Adipose tissue (tissue), 3 donors: ENCODE data around the gene THOC3. TPM values are rescaled to one million over a fixed set of nuclear protein-coding genes. Genes with fewer than 3 reads are reported as not detected.
"Not testable (repeated sequence)": the region's sequence is repeated elsewhere in the genome, so short reads cannot be mapped to it uniquely, and the experiment has no call there.

Source experiments
- H3K27ac ChIP-seq: one replicate; pipeline ENCODE4 v1.5.1; 2013; ENCODE audit warnings: low read depth, low read length
- WGBS, 3 donors: extraction: QIAGEN DNeasy Blood & Tissue Kit; methylation state at CpG; one replicate each; pipeline ENCODE4 v1.1.7; 2013; 5-methylcytosine and 5-hydroxymethylcytosine counted together
- polyA plus RNA-seq, 3 donors: library from polyadenylated mRNA; stranded (reverse); fragments of 200-250 nt; gene quantifications; one replicate each; pipeline ENCODE4 v1.2.3, GENCODE V29; 2013
- donor health status: healthy with polysubstance abuse.
- donor health status: Bipolar disorder and iron deficiency.
- donor health status: healthy.

The THOC3 gene
- polyA plus RNA-seq: 10 to 100 TPM; 14.4 to 18.0 (median 17.0) TPM

- H3K27ac ChIP-seq: not testable (repeated sequence)
- 1% methylated on average over 31 to 53 of the region's 67 CpGs for WGBS, 3 donors
These were observed at the start of gene THOC3 for GRCh38 chr5:175967471-175968372. THOC3 (minus strand) TSS chr5:175968315; CDS start chr5:175968208, 107 bp downstream.

GRCh38 chr5:176017324-176017723 is 49.2 kb upstream of the THOC3 start:
- no CpG with 5 or more reads among the region's 4 CpGs for WGBS, 3 donors
- H3K27ac ChIP-seq: not testable (repeated sequence)

GRCh38 chr5:176014360-176014759 is 46.2 kb upstream of the THOC3 start:
- WGBS, 3 donors: 55 to 86% (median 86%) methylated on average over 4 to 6 of the region's 6 CpGs
- not testable (repeated sequence) for H3K27ac ChIP-seq

DNA sequence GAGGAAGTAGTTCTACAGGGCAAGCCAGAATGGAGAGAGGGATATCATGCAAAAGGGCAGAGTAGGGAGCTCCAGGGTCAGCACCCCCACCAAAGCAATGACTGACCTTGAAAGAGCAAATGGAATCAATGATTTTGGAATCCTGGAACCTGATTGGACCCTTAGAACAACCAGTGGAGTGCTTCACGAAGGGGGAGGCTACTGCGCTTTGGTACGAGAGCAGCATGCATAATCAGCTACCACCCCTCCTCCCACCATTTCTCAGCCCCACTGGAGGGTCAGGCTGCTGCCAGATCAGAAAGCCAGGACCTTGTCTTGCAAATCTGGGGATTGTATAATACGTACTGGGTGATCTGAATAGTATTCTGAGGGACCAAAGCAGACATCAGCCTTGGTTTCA is 43.0 kb upstream of the THOC3 start:
- WGBS, 3 donors: 66 to 84% (median 75%) methylated on average over 3 to 4 of the region's 4 CpGs

DNA sequence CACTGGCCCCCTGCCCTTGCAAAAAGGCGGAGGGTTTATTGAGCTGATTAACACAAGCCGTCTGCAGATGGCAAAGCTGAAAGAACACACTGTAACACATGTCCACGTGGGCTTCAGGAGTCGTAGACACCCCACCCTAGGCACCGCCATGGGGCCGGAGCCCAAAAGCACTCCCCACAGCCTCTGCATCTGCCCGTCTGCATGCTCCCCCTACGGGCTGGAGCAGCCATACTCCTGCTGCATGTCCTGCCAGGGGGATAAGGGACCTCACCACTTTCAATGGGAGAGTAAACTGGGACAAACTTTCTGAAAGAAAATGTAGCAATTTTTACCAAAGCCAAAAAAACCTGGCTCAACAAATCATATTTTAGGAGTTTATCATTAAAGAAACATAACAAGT is 42.1 kb upstream of the THOC3 start:
- not testable (repeated sequence) for H3K27ac ChIP-seq
- 73 to 84% (median 78%) methylated on average over 5 to 7 of the region's 8 CpGs for WGBS, 3 donors

More for the DNA sequence above, 43.0 kb upstream of the THOC3 start:
- H3K27ac ChIP-seq: not testable (repeated sequence)

DNA sequence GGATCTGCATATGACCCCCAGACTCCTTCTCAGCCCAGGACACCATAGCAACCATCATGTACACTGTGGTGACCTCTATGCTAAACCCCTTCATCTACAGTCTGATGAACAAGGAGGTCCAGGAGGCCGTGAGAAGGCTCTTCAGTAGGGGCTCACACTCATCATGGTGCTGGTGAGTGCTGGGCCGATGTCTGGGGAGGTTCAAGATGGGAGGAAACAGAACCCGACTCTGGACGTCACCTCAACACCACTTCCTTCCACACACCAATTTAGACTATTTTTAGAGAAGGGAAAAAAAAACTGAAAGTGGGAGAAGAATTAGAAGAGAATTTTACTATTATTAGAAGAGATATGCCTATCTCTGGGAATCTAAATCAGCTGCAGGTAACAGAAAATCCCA is 39.1 kb upstream of the THOC3 start:
- 20 to 45% methylated on average over 2 to 3 of the region's 4 CpGs; no CpG with 5 or more reads in 1 of the 3 donors for WGBS, 3 donors
- H3K27ac ChIP-seq: not testable (repeated sequence)

DNA sequence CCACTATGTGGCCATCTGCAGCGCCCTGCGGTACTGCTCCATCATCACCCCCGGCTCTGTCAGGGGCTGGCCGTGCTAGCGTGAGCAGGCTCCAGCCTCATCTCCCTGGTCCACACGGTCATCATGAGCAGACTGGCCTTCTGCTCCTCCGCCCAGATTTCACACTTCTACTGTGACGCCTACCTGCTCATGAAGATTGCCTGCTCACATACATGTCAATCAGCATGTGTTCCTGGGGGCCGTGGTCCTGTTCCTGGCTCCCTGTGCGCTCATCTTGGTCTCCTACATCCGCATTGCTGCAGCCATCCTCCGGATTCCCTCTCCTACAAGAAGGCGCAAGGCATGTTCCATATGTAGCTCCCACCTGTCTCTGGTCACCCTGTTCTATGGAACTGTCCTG is 38.7 kb upstream of the THOC3 start:
- not testable (repeated sequence) for H3K27ac ChIP-seq
- WGBS, 3 donors: 87 to 96% (median 88%) methylated on average over 8 to 12 of the region's 13 CpGs

DNA sequence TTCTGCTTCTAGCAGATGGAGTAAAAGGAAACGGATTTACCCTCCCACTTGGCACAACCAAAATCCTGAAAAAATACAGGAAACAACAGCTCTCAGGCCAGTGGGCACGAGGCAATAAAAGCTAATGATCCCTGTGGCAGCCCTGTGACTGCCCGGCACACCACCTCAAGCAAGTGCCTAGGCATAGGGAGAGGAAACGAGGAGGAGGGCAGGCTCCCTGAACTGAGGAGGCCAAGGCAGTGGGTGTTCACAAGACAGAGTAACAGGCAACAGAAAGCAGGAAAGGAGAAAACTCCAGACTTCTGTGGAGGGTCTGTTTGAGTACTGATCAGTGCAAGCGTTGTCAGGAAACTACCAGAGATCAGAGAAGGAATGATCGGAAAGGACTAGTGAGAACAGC is 29.9 kb upstream of the THOC3 start:
- H3K27ac ChIP-seq: not testable (repeated sequence)
- WGBS, 3 donors: 37 to 56% (median 45%) methylated on average over 3 of the region's 6 CpGs

GRCh38 chr5:175997495-175997894 is 29.4 kb upstream of the THOC3 start:
- not testable (repeated sequence) for H3K27ac ChIP-seq
- WGBS, 3 donors: 100% methylated on average over 1 of the region's 4 CpGs; no CpG with 5 or more reads in 1 of the 3 donors

- 75% methylated on average over 1 of the region's 6 CpGs; no CpG with 5 or more reads in 2 of the 3 donors for WGBS, 3 donors
- H3K27ac ChIP-seq: not testable (repeated sequence)
These were observed 28.7 kb upstream of the THOC3 start for GRCh38 chr5:175996791-175997190.

GRCh38 chr5:175995506-175995905 is 27.4 kb upstream of the THOC3 start:
- WGBS, 3 donors: 65% methylated on average over 2 of the region's 6 CpGs; no CpG with 5 or more reads in 2 of the 3 donors
- not testable (repeated sequence) for H3K27ac ChIP-seq

DNA sequence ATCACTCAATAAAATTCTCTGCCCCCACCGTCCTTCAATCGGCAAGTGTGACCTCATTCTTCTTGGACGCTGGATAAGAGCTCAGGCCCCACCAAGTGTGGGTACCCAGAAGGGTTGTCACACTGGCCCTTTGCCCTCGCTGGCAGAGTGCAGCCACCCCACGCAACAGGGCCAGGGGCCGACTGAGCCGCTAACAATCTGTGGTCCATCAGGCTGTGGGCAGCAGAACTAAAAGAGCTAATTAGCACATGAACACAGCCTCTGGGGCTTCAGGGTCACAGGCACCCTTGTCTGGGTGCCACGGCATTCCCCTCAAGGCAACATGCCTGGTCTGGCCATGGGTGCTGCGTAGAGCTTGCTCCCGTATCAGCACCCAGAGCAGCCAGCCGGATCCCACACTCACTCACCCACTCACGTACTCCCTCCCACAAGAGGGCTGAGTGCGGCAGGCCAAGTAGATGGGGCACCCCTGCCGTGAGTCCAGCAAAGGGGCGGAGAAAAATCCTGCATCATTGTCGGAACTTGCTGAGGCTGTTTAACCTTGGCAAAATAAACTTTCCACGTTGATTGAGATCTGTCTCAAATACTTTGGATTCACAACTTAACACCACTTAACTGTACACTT is 11.4 kb upstream of the THOC3 start:
- 61 to 80% (median 73%) methylated on average over 3 to 6 of the region's 17 CpGs for WGBS, 3 donors
- not testable (repeated sequence) for H3K27ac ChIP-seq

DNA sequence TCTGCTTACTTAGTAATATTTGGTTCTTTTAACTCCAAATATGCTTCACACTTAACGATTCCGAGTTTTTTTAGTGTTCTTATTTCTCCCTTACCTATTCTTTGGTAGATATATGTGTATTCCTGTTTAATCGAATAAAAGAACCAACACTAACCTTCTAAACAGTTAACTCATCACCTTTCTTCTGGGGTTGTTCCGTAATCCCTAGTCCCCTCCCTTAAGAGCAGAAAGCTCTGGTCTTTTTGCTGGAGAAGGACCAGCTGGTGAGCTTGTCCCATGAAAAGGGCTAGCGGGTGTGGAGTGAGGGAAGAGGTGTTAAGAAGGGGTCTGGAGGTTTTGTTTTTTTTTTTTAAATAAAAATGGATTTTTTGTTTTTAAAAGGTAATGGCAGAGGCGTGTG is 266 bp upstream of the THOC3 start:
- not testable (repeated sequence) for H3K27ac ChIP-seq
- WGBS, 3 donors: 10 to 14% (median 12%) methylated on average over 4 of the region's 6 CpGs

- WGBS, 3 donors: 76 to 82% (median 81%) methylated on average over 3 to 5 of the region's 8 CpGs
- H3K27ac ChIP-seq: not testable (repeated sequence)
These were observed 5.8 kb downstream of the THOC3 start for GRCh38 chr5:175962329-175962728.

GRCh38 chr5:175960228-175960627 is 7.9 kb downstream of the THOC3 start:
- WGBS, 3 donors: 72 to 93% (median 91%) methylated on average over 2 to 5 of the region's 6 CpGs
- not testable (repeated sequence) for H3K27ac ChIP-seq

GRCh38 chr5:175958515-175958914 is 9.6 kb downstream of the THOC3 start:
- WGBS, 3 donors: 83 to 98% (median 94%) methylated on average over 2 of the region's 2 CpGs
- not testable (repeated sequence) for H3K27ac ChIP-seq

GRCh38 chr5:175954107-175954506 is 14.0 kb downstream of the THOC3 start:
- WGBS, 3 donors: 54 to 79% (median 77%) methylated on average over 4 of the region's 6 CpGs
- not testable (repeated sequence) for H3K27ac ChIP-seq

- not testable (repeated sequence) for H3K27ac ChIP-seq
- WGBS, 3 donors: 79 to 93% (median 92%) methylated on average over 3 to 5 of the region's 8 CpGs
These were observed 15.3 kb downstream of the THOC3 start for GRCh38 chr5:175952810-175953209.

DNA sequence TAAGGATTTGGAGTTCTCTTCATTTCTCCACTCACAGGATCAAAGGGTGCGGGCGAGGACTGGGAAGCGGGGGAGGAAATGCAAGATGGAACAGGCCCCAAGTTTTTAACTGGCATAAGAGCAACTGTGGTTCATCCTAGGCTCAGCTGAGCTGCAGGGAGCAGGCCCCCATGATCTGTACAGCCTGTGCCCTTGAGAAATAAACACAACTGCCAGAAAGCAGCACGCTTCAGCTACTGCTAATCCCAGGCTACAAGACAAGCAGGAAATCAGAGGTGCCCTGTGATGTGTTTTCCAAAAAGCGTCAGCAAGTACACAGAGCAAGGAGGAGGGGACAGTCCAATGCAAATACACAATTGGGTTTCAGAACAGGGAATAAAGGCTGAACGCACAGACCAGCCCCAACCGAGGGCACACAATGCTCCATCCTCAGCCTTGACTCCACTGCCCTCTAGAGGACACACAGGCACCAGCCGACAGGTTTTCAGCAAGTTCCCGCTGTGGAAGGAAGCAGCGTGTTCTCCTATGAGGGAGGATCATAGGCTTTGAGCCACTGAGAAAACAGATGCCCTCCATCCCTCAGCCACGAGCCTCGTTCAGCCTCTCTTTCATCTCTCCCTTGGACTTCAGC is 16.7 kb downstream of the THOC3 start:
- H3K27ac ChIP-seq: not testable (repeated sequence)
- WGBS, 3 donors: 41 to 88% methylated on average over 3 to 7 of the region's 12 CpGs; no CpG with 5 or more reads in 1 of the 3 donors
